T-helper 2 cell treated with Interferon-gamma antibody and Interleukin-4, amounts not matched to agents 100 ng/mL and 5 ng/mL, for 36 hours (primary cell): ENCODE results near the gene MRPL33. TPM values are rescaled to one million over a fixed set of nuclear protein-coding genes. Genes with fewer than 3 reads are reported as not detected.

Source experiments
- intact Hi-C: fragments of 100-400 bp; cut with micrococcal nuclease; formaldehyde crosslinking; loops from one replicate; pipeline ENCODE4 v1.15.1; 2023
- total RNA-seq: library from RNA; stranded (reverse); gene quantifications from 2 replicates; pipeline ENCODE4 v1.2.3, GENCODE V29; 2022

Gene MRPL33
- total RNA-seq, 1 donor from 2014 or later, result 41.6 TPM

- intact Hi-C loops, result no loop called here
These were observed 4.6 kb downstream of the MRPL33 start for GRCh38 chr2:27776097-27776496.

GRCh38 chr2:27776696-27777095 is 5.2 kb downstream of the MRPL33 start:
- intact Hi-C loops, result no loop called here

GRCh38 chr2:27779417-27780055 is 8.0 kb downstream of the MRPL33 start:
- intact Hi-C loops, result no loop called here

- intact Hi-C loops, result no loop called here
These were observed 10.0 kb downstream of the MRPL33 start for GRCh38 chr2:27781496-27781895.

- intact Hi-C loops, result no loop called here
These were observed 11.2 kb downstream of the MRPL33 start for GRCh38 chr2:27782701-27783100.

GRCh38 chr2:27790796-27791195 is 19.3 kb downstream of the MRPL33 start:
- intact Hi-C loops, result no loop called here

GRCh38 chr2:27792759-27793158 is 21.2 kb downstream of the MRPL33 start:
- intact Hi-C loops, result no loop called here

- intact Hi-C loops, result no loop called here
These were observed 23.7 kb downstream of the MRPL33 start for GRCh38 chr2:27795093-27795834.

GRCh38 chr2:27795868-27796277 is 24.4 kb downstream of the MRPL33 start:
- intact Hi-C loops, result no loop called here

GRCh38 chr2:27796791-27797765 is 25.6 kb downstream of the MRPL33 start:
- intact Hi-C loops, result no loop called here

GRCh38 chr2:27797841-27798240 is 26.3 kb downstream of the MRPL33 start:
- intact Hi-C loops, result no loop called here

- intact Hi-C loops, result no loop called here
These were observed 27.0 kb downstream of the MRPL33 start for GRCh38 chr2:27798486-27798885.

- intact Hi-C loops, result no loop called here
These were observed 27.6 kb downstream of the MRPL33 start for GRCh38 chr2:27798948-27799645.

- intact Hi-C loops, result no loop called here
These were observed 28.1 kb downstream of the MRPL33 start for GRCh38 chr2:27799646-27800010.

GRCh38 chr2:27800856-27801255 is 29.3 kb downstream of the MRPL33 start:
- intact Hi-C loops, result no loop called here

- intact Hi-C loops, result no loop called here
These were observed 31.0 kb downstream of the MRPL33 start for GRCh38 chr2:27802547-27802946.

- intact Hi-C loops, result no loop called here
These were observed 31.5 kb downstream of the MRPL33 start for GRCh38 chr2:27803046-27803445.

- intact Hi-C loops, result no loop called here
These were observed 32.6 kb downstream of the MRPL33 start for GRCh38 chr2:27804146-27804545.

- intact Hi-C loops, result no loop called here
These were observed 33.7 kb downstream of the MRPL33 start for GRCh38 chr2:27805180-27805579.

- intact Hi-C loops, result no loop called here
These were observed 35.0 kb downstream of the MRPL33 start for GRCh38 chr2:27806311-27807059.

GRCh38 chr2:27807476-27807875 is 36.0 kb downstream of the MRPL33 start:
- intact Hi-C loops, result no loop called here
